ENCODE measurements around the gene RBMS2.
"Not testable (repeated sequence)": the region's sequence is repeated elsewhere in the genome, so short reads cannot be mapped to it uniquely, and the experiment has no call there.

- TF ChIP-seq CTCF (IDR thresholded peaks at IDR 0.05); POLR2A (IDR thresholded peaks at IDR 0.05); EP300 (IDR thresholded peaks at IDR 0.05; ENCODE audit: low read depth): not testable (repeated sequence)
Observed at GRCh38 chr12:56494481-56494880, 27.1 kb upstream of the RBMS2 start.

All from transverse colon (tissue), 3 donors.